ENCODE data around the gene CGB1. TPM values are rescaled to one million over a fixed set of nuclear protein-coding genes. Genes with fewer than 3 reads are reported as not detected.

Gene CGB1
- total and polyA plus RNA-seq, 2 of the 13 experiments (the other 11 are each of a cell fraction or from before 2014, with no cell fraction given), result not detected

- no peak for TF ChIP-seq KLF6 (CRISPR knock-in tag; IDR thresholded peaks at IDR 0.05)
- TF ChIP-seq ZNF121 (CRISPR knock-in tag; IDR thresholded peaks at IDR 0.05), result no peak
- no peak for TF ChIP-seq ZNF343 (CRISPR knock-in tag; IDR thresholded peaks at IDR 0.05)
- TF ChIP-seq ZBTB2 (CRISPR knock-in tag; IDR thresholded peaks at IDR 0.05; ENCODE audit: low read depth), result no peak
- no peak for TF ChIP-seq HNRNPK (IDR thresholded peaks at IDR 0.05; ENCODE audit: low read depth, low read length, poor library complexity, severe bottlenecking)
- TF ChIP-seq HHEX (CRISPR knock-in tag; IDR thresholded peaks at IDR 0.05), result no peak
- no peak for TF ChIP-seq ZMYM4 (CRISPR knock-in tag; IDR thresholded peaks at IDR 0.05)
- no peak for TF ChIP-seq CHCHD3 (CRISPR knock-in tag; IDR thresholded peaks at IDR 0.05)
- no peak for TF ChIP-seq DNMT1 (CRISPR knock-in tag; IDR thresholded peaks at IDR 0.05)
- TF ChIP-seq ZNF230 (CRISPR knock-in tag; IDR thresholded peaks at IDR 0.05), result no peak
- TF ChIP-seq HNF4G (IDR thresholded peaks at IDR 0.05; ENCODE audit: borderline replicate concordance, low read depth, low read length), result no peak
- no peak for TF ChIP-seq HNF4G (CRISPR knock-in tag; IDR thresholded peaks at IDR 0.05; ENCODE audit: borderline replicate concordance, low read depth)
- TF ChIP-seq HNRNPLL (IDR thresholded peaks at IDR 0.05; ENCODE audit: low read depth, low read length, poor library complexity, severe bottlenecking), result peak; percentile 4
- TF ChIP-seq DMAP1 (CRISPR knock-in tag; IDR thresholded peaks at IDR 0.05), result no peak
- no peak for TF ChIP-seq ZBTB7B (CRISPR knock-in tag; IDR thresholded peaks at IDR 0.05)
- no peak for TF ChIP-seq IKZF4 (CRISPR knock-in tag; IDR thresholded peaks at IDR 0.05; ENCODE audit: borderline replicate concordance, low read depth, not compliant biosample characterization)
- no peak for TF ChIP-seq ZNF569 (CRISPR knock-in tag; IDR thresholded peaks at IDR 0.05; ENCODE audit: borderline replicate concordance)
- no peak for TF ChIP-seq ZNF598 (CRISPR knock-in tag; IDR thresholded peaks at IDR 0.05; ENCODE audit: borderline replicate concordance)
- no peak for TF ChIP-seq KAT2B (IDR thresholded peaks at IDR 0.05; ENCODE audit: borderline replicate concordance, low read depth, low read length)
- no peak for TF ChIP-seq GZF1 (CRISPR knock-in tag; IDR thresholded peaks at IDR 0.05)
- TF ChIP-seq ZNF879 (CRISPR knock-in tag; IDR thresholded peaks at IDR 0.05), result no peak
- TF ChIP-seq ZKSCAN5 (CRISPR knock-in tag; IDR thresholded peaks at IDR 0.05), result no peak
- TF ChIP-seq ZBTB33 (CRISPR knock-in tag; IDR thresholded peaks at IDR 0.05), result no peak
- no peak for TF ChIP-seq SPEN (CRISPR knock-in tag; IDR thresholded peaks at IDR 0.05; ENCODE audit: low read depth)
- no peak for TF ChIP-seq ZNF816 (CRISPR knock-in tag; IDR thresholded peaks at IDR 0.05; ENCODE audit: borderline replicate concordance)
- TF ChIP-seq ONECUT2 (CRISPR knock-in tag; IDR thresholded peaks at IDR 0.05), result no peak
Observed at GRCh38 chr19:49064768-49065611, 28.3 kb upstream of the CGB1 start, which contains the start of gene NTF4 (continued).
